ENCODE results near the gene CREB3. TPM values are rescaled to one million over a fixed set of nuclear protein-coding genes. Genes with fewer than 3 reads are reported as not detected.

The CREB3 gene
- total and polyA plus RNA-seq, 9 of the 15 experiments (the other 6 are each of a cell fraction or from before 2014, with no cell fraction given) = 5.7 to 18.3 (median 14.9) TPM

GRCh38 chr9:35710818-35711500 lies 21.5 kb upstream of the CREB3 start (continued):
- TF ChIP-seq MGA (IDR thresholded peaks at IDR 0.05) (no peak), TGIF2 (CRISPR knock-in tag; IDR thresholded peaks at IDR 0.05) (no peak), PHB2 (IDR thresholded peaks at IDR 0.05; ENCODE audit: low read depth) (no peak), NR4A1 (CRISPR knock-in tag; IDR thresholded peaks at IDR 0.05) (no peak), NR4A1 (tag; IDR thresholded peaks at IDR 0.05) (no peak), SPI1 (IDR thresholded peaks at IDR 0.05; ENCODE audit: borderline replicate concordance, low read depth, low read length) (no peak), SNRNP70 (optimal IDR thresholded peaks at IDR 0.05; ENCODE audit: low read depth, low read length) (no peak), CREB3L1 (IDR thresholded peaks at IDR 0.05; ENCODE audit: borderline replicate concordance, low read depth) (no peak), AFF4 (CRISPR knock-in tag; IDR thresholded peaks at IDR 0.05) (no peak)
